H1 (cell line): ENCODE results near the gene RNF123. TPM values are rescaled to one million over a fixed set of nuclear protein-coding genes. Genes with fewer than 3 reads are reported as not detected.

Experiments
- CTCF ChIA-PET: fragments of 300-600 bp; sonication (Branson Sonifier 250); formaldehyde crosslinking; loops from one replicate; lab custom pipeline; 2021; ENCODE audit not compliant: partially characterized antibody; lab: Charles Lee
- POLR2A ChIA-PET: fragments of 300-600 bp; sonication (Branson Sonifier 250); formaldehyde crosslinking; loops from one replicate; lab custom pipeline; 2021; ENCODE audit warnings: inconsistent platforms; ENCODE audit not compliant: partially characterized antibody; lab: Charles Lee
- DNase-seq, 2 experiments: peaks; one replicate each; pipeline versions ENCODE4 v3.0.0 to v3.0.0-alpha.2; 2010 to 2022; ENCODE audit warnings: low spot score in 2 of 2, low read depth in 1 of 2, mixed read lengths in 1 of 2
- FAIRE-seq: peaks from 2 replicates; lab custom pipeline; 2011; peaks lifted over from hg19 to GRCh38; lab: Jason Lieb, UNC
- H2AFZ ChIP-seq: 2 replicates; pipeline ENCODE4 v1.8.1; 2012; ENCODE audit warnings: low read length, inconsistent platforms
- H2AK5ac ChIP-seq: 2 replicates; pipeline ENCODE4 v1.6.1; 2013; ENCODE audit warnings: low read depth, low read length
- H2BK120ac ChIP-seq: replicated peaks from 2 replicates; pipeline ENCODE3; 2013; ENCODE audit warnings: low read depth, low read length, inconsistent platforms
- H2BK12ac ChIP-seq: 2 replicates; pipeline ENCODE4 v1.6.1; 2013; ENCODE audit warnings: low read depth, low read length
- H2BK15ac ChIP-seq: 2 replicates; pipeline ENCODE4 v1.6.1; 2013; ENCODE audit warnings: low read length
- H2BK20ac ChIP-seq: 2 replicates; pipeline ENCODE4 v1.6.1; 2013; ENCODE audit warnings: low read length
- H2BK5ac ChIP-seq: 2 replicates; pipeline ENCODE4 v1.6.1; 2013; ENCODE audit warnings: low read depth, low read length
- H3K14ac ChIP-seq: 2 replicates; pipeline ENCODE4 v1.6.1; 2013; ENCODE audit warnings: inconsistent platforms; ENCODE audit not compliant: insufficient read length
- H3K18ac ChIP-seq: 2 replicates; pipeline ENCODE4 v1.6.1; 2013; ENCODE audit warnings: low read length; ENCODE audit errors: extremely low read depth
- H3K23ac ChIP-seq: 2 replicates; pipeline ENCODE4 v1.6.1; 2013; ENCODE audit warnings: inconsistent platforms; ENCODE audit not compliant: insufficient read length
- H3K23me2 ChIP-seq: 2 replicates; pipeline ENCODE4 v1.6.1; 2013; ENCODE audit warnings: low read depth, low read length
- H3K27ac ChIP-seq: 2 replicates; pipeline ENCODE4 v1.6.1; 2011; ENCODE audit warnings: low read depth, low read length, inconsistent platforms
- H3K27me3 ChIP-seq, 4 experiments: replicated peaks in 1 of 4; 1 replicate in 1 of 4; 2 replicates in 3 of 4; pipeline versions ENCODE4 v1.6.1 to v1.8.1; 2011 to 2013; ENCODE audit warnings: low read length in 3 of 4, mild to moderate bottlenecking in 3 of 4, inconsistent platforms in 2 of 4, mixed read lengths in 2 of 4, moderate library complexity in 1 of 4; ENCODE audit not compliant: control insufficient read depth in 3 of 4, insufficient read depth in 3 of 4; ENCODE audit errors: extremely low read depth in 1 of 4
- H3K36me3 ChIP-seq, 4 experiments: 2 replicates each; pipeline versions ENCODE4 v1.6.1 to v1.8.1; 2011 to 2013; ENCODE audit warnings: mild to moderate bottlenecking in 4 of 4, low read length in 3 of 4, moderate library complexity in 2 of 4, control low read depth in 1 of 4, inconsistent platforms in 1 of 4; ENCODE audit not compliant: insufficient read depth in 4 of 4, control insufficient read depth in 2 of 4
- H3K4ac ChIP-seq: replicated peaks from 2 replicates; pipeline ENCODE3; 2013; ENCODE audit warnings: low read length, low read depth, mixed read lengths, inconsistent platforms; ENCODE audit not compliant: insufficient read length
- H3K4me1 ChIP-seq, 4 experiments: replicated peaks in 1 of 4; 1 replicate in 1 of 4; 2 replicates in 3 of 4; pipeline versions ENCODE4 v1.6.1 to v1.8.1; 2011 to 2013; ENCODE audit warnings: low read length in 3 of 4, inconsistent platforms in 2 of 4, mixed read lengths in 1 of 4; ENCODE audit not compliant: insufficient read depth in 4 of 4, control insufficient read depth in 3 of 4
- H3K4me2 ChIP-seq, 2 experiments: 2 replicates each; pipeline versions ENCODE4 v1.6.1 to v1.8.1; 2011 to 2013; ENCODE audit warnings: low read depth in 2 of 2, low read length in 2 of 2, control low read depth in 1 of 2, inconsistent platforms in 1 of 2, mild to moderate bottlenecking in 1 of 2; ENCODE audit not compliant: insufficient read depth in 1 of 2
- H3K4me3 ChIP-seq, 4 experiments: fragments of 200-600, 300-600 bp in 1 of 4; sonication (generic), shearing (Covaris generic), sonication (Bioruptor Twin) in 1 of 4; 2 replicates each; pipeline versions ENCODE4 v1.5.1 to v1.8.1; 2011 to 2016; ENCODE audit warnings: low read length in 4 of 4, low read depth in 3 of 4, control low read depth in 2 of 4, inconsistent platforms in 2 of 4, mild to moderate bottlenecking in 2 of 4, mixed read lengths in 1 of 4, moderate library complexity in 1 of 4; ENCODE audit not compliant: insufficient read depth in 2 of 4; ENCODE audit errors: extremely low read depth in 1 of 4
- H3K56ac ChIP-seq: replicated peaks from 2 replicates; pipeline ENCODE3; 2013; ENCODE audit warnings: low read depth, mild to moderate bottlenecking, mixed read lengths, low read length, inconsistent platforms; ENCODE audit not compliant: insufficient read length
- H3K79me1 ChIP-seq: 2 replicates; pipeline ENCODE4 v1.6.1; 2013; ENCODE audit warnings: low read depth, low read length, control low read depth
- H3K79me2 ChIP-seq, 2 experiments: 2 replicates each; pipeline versions ENCODE4 v1.6.1 to v1.8.1; 2012 to 2013; ENCODE audit warnings: low read length in 2 of 2, mild to moderate bottlenecking in 2 of 2, inconsistent platforms in 1 of 2; ENCODE audit not compliant: insufficient read depth in 2 of 2, control insufficient read depth in 1 of 2
- H3K9ac ChIP-seq, 4 experiments: replicated peaks in 1 of 4; 1 replicate in 1 of 4; 2 replicates in 3 of 4; pipeline versions ENCODE4 v1.6.1 to v1.8.1; 2011 to 2013; ENCODE audit warnings: low read depth in 3 of 4, low read length in 3 of 4, control low read depth in 2 of 4, mild to moderate bottlenecking in 2 of 4, moderate library complexity in 2 of 4, inconsistent platforms in 1 of 4; ENCODE audit errors: extremely low read depth in 1 of 4
- H3K9me3 ChIP-seq, 2 experiments: 2 replicates each; pipeline versions ENCODE4 v1.6.1 to v1.8.1; 2012 to 2013; ENCODE audit warnings: mild to moderate bottlenecking in 2 of 2, moderate library complexity in 2 of 2, control low read depth in 1 of 2, inconsistent platforms in 1 of 2, low read depth in 1 of 2, low read length in 1 of 2, mixed read lengths in 1 of 2; ENCODE audit not compliant: insufficient read depth in 2 of 2
- H4K20me1 ChIP-seq, 2 experiments: replicated peaks in 1 of 2; 2 replicates each; pipeline versions ENCODE3 to v1.8.1; 2011 to 2013; ENCODE audit warnings: inconsistent platforms in 2 of 2, low read length in 2 of 2, mild to moderate bottlenecking in 1 of 2; ENCODE audit not compliant: insufficient read depth in 2 of 2, control insufficient read depth in 1 of 2
- H4K5ac ChIP-seq: 2 replicates; pipeline ENCODE4 v1.6.1; 2013; ENCODE audit warnings: low read length, low read depth, mixed read lengths, inconsistent platforms; ENCODE audit not compliant: insufficient read length
- H4K8ac ChIP-seq: 2 replicates; pipeline ENCODE4 v1.8.0; 2013; ENCODE audit warnings: mild to moderate bottlenecking, moderate library complexity, low read length, inconsistent platforms; ENCODE audit not compliant: insufficient read depth; ENCODE audit errors: extremely low read depth
- H4K91ac ChIP-seq: replicated peaks from 2 replicates; pipeline ENCODE3; 2013; ENCODE audit warnings: low read length, mixed read lengths, inconsistent platforms; ENCODE audit not compliant: insufficient read length
- ASH2L ChIP-seq: fragments of 200-600, 300-600 bp; sonication (generic); IDR thresholded peaks from one replicate; pipeline ENCODE4 v1.7.1; 2017; ENCODE audit warnings: low read length
- CBX5 ChIP-seq: fragments of 300-800, 300-1000 bp; sonication (generic); IDR thresholded peaks from 2 replicates; pipeline ENCODE4 v1.7.1; 2016; ENCODE audit warnings: antibody characterized with exemption, low read length, low read depth
- CEBPB ChIP-seq: IDR thresholded peaks from 2 replicates; pipeline ENCODE4 v1.6.1; 2012; ENCODE audit warnings: low read depth, low read length
- CTBP2 ChIP-seq: IDR thresholded peaks from 2 replicates; pipeline ENCODE4 v1.7.0; 2011; ENCODE audit warnings: borderline replicate concordance, mild to moderate bottlenecking, moderate library complexity, mixed read lengths, low read length; ENCODE audit not compliant: insufficient read depth, insufficient read length
- GABPA ChIP-seq: IDR thresholded peaks from 2 replicates; pipeline ENCODE4 v1.6.1; 2011; ENCODE audit warnings: mild to moderate bottlenecking, low read length, moderate library complexity, borderline replicate concordance; ENCODE audit not compliant: insufficient read depth
- HDAC2 ChIP-seq, 2 experiments: fragments of 300-600 bp in 1 of 2; sonication (generic) in 1 of 2; IDR thresholded peaks; 2 replicates each; pipeline ENCODE4 v1.6.1; 2011 to 2012; ENCODE audit warnings: low read depth in 2 of 2, low read length in 2 of 2, mild to moderate bottlenecking in 2 of 2, moderate library complexity in 2 of 2, borderline replicate concordance in 1 of 2, inconsistent platforms in 1 of 2
- JUND ChIP-seq: IDR thresholded peaks from 2 replicates; pipeline ENCODE4 v1.6.1; 2011; ENCODE audit warnings: mild to moderate bottlenecking, improper control_type of control experiment, low read length
- KDM1A ChIP-seq: fragments of 200-600, 300-600 bp; sonication (generic); IDR thresholded peaks from 2 replicates; pipeline ENCODE4 v1.7.1; 2016; ENCODE audit warnings: mild to moderate bottlenecking, low read length, borderline replicate concordance
- NRF1 ChIP-seq: IDR thresholded peaks from 2 replicates; pipeline ENCODE4 v1.6.1; 2011; ENCODE audit warnings: mild to moderate bottlenecking, low read depth, low read length, improper control_type of control experiment
- SAP30 ChIP-seq: fragments of 300-600 bp; sonication (generic); IDR thresholded peaks from 2 replicates; pipeline ENCODE4 v1.7.1; 2012; ENCODE audit warnings: low read length, moderate library complexity, mild to moderate bottlenecking, inconsistent platforms; ENCODE audit not compliant: insufficient read depth, insufficient replicate concordance
- SIX5 ChIP-seq: IDR thresholded peaks from 2 replicates; pipeline ENCODE4 v1.6.1; 2011; ENCODE audit warnings: mild to moderate bottlenecking, low read depth, low read length
- USF2 ChIP-seq: IDR thresholded peaks from 2 replicates; pipeline ENCODE4 v1.6.1; 2011; ENCODE audit warnings: low read length, improper control_type of control experiment
- WGBS, 2 experiments: shearing (Covaris generic) in 1 of 2; methylation state at CpG; one replicate each; pipeline versions ENCODE4 v1.1.6 to v1.1.7; 2013 to 2015; ENCODE audit warnings: low lambda C conversion rate in 2 of 2, mixed read lengths in 2 of 2, inconsistent platforms in 1 of 2, low coverage in 1 of 2, missing lambda C conversion rate in 1 of 2; ENCODE audit not compliant: insufficient replicate concordance in 2 of 2, insufficient coverage in 1 of 2, insufficient read length in 1 of 2; ENCODE audit errors: extremely low coverage in 1 of 2, missing lambda C conversion rate in 1 of 2; 5-methylcytosine and 5-hydroxymethylcytosine counted together
- polyA plus RNA-seq, 7 experiments: library from polyadenylated mRNA; depleted of rRNA in 3 of 7; stranded (reverse) in 5 of 7; unstranded in 2 of 7; fragments of >200 nt in 5 of 7; fragments of 200-250 nt in 2 of 7; gene quantifications; 1 replicate in 5 of 7; 2 replicates in 1 of 7; 4 replicates in 1 of 7; pipeline versions ENCODE4 v1.2.1 to v1.2.3, GENCODE V29; 2011 to 2013; ENCODE audit warnings: missing spikeins in 2 of 7, mixed read lengths in 2 of 7
- total RNA-seq: library from RNA; stranded (reverse); fragmentation: NEBNext Ultra II Directional; extraction: Animal tissue kit (Norgen Biotek cat#: 25700); gene quantifications from 2 replicates; pipeline ENCODE4 v1.2.1, GENCODE V29; 2021

Gene RNF123
- total and polyA plus RNA-seq, 2 of the 8 experiments (the other 6 are each of a cell fraction or from before 2014, with no cell fraction given) = 30.5 to 57.7 TPM

- no peak overlapping the region for H3K18ac ChIP-seq
- no peak overlapping the region for H3K4me2 ChIP-seq
- ChIA-PET CTCF (interaction anchor here (0.8 to 7.9 kb wide), 6 partner anchors 11 to 111 kb away, joined by 3 to 39 read pairs (median 6); no protein-coding TSS in a partner anchor), POLR2A (no interaction called here)
- H3K27me3 ChIP-seq = no peaks in the 10 kb centered on the region
- no peak overlapping the region for H3K56ac ChIP-seq
- no peak overlapping the region for H2BK120ac ChIP-seq
- H2AK5ac ChIP-seq = no peak overlapping the region
- no peak overlapping the region for H4K8ac ChIP-seq
- H3K79me1 ChIP-seq = no peaks in the 10 kb centered on the region
- H4K20me1 ChIP-seq = no peaks in the 10 kb centered on the region
- no peak overlapping the region for H3K9ac ChIP-seq
- H2BK20ac ChIP-seq = no peak overlapping the region
- H3K4ac ChIP-seq = no peak overlapping the region
- no peak overlapping the region for H2BK12ac ChIP-seq
- no peak for FAIRE-seq
- no peak overlapping the region for H2BK5ac ChIP-seq
- no peak overlapping the region for H2BK15ac ChIP-seq
- no peak overlapping the region for H4K91ac ChIP-seq
- H3K36me3 ChIP-seq = no peaks in the 10 kb centered on the region
- H3K4me3 ChIP-seq = no peak overlapping the region
- no peak overlapping the region for H2AFZ ChIP-seq
- no peak overlapping the region for H4K5ac ChIP-seq
- DNase-seq = no peak
- no peak overlapping the region for H3K27ac ChIP-seq
- H3K4me1 ChIP-seq = no peaks in the 10 kb centered on the region; a peak in 1 of 7 replicates
- H3K14ac ChIP-seq = no peak overlapping the region
- no peak overlapping the region for H3K23ac ChIP-seq
- H3K23me2 ChIP-seq = no peaks in the 10 kb centered on the region
- H3K79me2 ChIP-seq = no peaks in the 10 kb centered on the region
- no peaks in the 10 kb centered on the region for H3K9me3 ChIP-seq
- WGBS, 2 experiments = 96% methylated on average over 8 of the region's 8 CpGs; no CpG with 5 or more reads in 1 of the 2 experiments
- TF ChIP-seq CEBPB (no peak), USF2 (no peak), ASH2L (no peak), GABPA (no peak), KDM1A (no peak), CBX5 (no peak), CTBP2 (no peak), NRF1 (no peak), SAP30 (no peak), SIX5 (no peak), JUND (no peak), HDAC2 (IDR thresholded peaks at IDR 0.05; ENCODE audit: borderline replicate concordance in 1 of 2, low read depth in 2 of 2, low read length in 2 of 2) (no peak)
Observed at GRCh38 chr3:49650637-49651036, 38.7 kb upstream of the RNF123 start.
